Measurements from ENCODE around the gene AOC2. TPM values are rescaled to one million over a fixed set of nuclear protein-coding genes. Genes with fewer than 3 reads are reported as not detected.
"Not testable (repeated sequence)": the region's sequence is repeated elsewhere in the genome, so short reads cannot be mapped to it uniquely, and the experiment has no call there.

Gene AOC2
- total RNA-seq, 4 donors from 2014 or later = 0.70 to 2.3 (median 1.6) TPM; not detected in 1

DNA sequence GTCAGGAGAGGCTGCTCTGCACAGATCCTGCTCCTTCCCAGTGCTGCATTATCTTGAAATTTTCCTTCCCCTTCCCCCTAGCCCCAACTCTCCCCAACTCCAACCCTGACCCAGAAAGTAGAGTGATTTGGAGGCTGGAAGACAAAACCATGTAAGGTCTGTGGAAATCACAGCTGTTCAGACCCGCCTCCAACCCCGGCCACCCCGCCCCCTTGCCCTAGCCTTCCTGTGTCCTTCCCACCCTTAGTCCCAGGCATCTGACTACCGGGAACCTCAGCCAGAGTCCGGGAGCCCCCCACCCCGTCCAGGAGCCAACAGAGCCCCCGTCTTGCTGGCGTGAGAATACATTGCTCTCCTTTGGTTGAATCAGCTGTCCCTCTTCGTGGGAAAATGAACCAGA lies 6.6 kb downstream of the AOC2 start, which contains the start of gene AOC3:
AOC3 (plus strand) TSS at position 246 of the 400 bp plus-strand sequence; CDS start at position 391, 145 bp downstream.
- no peaks in the 10 kb centered on the region for H3K27me3 ChIP-seq
- DNase-seq = peak in 1 of 3 donors; percentile 54
- TF ChIP-seq POLR2A (IDR thresholded peaks at IDR 0.05) = no peak
- TF ChIP-seq, protein P1, sequence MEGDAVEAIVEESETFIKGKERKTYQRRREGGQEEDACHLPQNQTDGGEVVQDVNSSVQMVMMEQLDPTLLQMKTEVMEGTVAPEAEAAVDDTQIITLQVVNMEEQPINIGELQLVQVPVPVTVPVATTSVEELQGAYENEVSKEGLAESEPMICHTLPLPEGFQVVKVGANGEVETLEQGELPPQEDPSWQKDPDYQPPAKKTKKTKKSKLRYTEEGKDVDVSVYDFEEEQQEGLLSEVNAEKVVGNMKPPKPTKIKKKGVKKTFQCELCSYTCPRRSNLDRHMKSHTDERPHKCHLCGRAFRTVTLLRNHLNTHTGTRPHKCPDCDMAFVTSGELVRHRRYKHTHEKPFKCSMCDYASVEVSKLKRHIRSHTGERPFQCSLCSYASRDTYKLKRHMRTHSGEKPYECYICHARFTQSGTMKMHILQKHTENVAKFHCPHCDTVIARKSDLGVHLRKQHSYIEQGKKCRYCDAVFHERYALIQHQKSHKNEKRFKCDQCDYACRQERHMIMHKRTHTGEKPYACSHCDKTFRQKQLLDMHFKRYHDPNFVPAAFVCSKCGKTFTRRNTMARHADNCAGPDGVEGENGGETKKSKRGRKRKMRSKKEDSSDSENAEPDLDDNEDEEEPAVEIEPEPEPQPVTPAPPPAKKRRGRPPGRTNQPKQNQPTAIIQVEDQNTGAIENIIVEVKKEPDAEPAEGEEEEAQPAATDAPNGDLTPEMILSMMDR (IDR thresholded peaks at IDR 0.05) = no peak
- no peaks in the 10 kb centered on the region for H3K9me3 ChIP-seq
- H3K27ac ChIP-seq = peak within 1 kb of the TSS in 3 of 4 donors; percentile 35 to 80 (median 76)
- no peaks in the 10 kb centered on the region for H3K36me3 ChIP-seq
- H3K4me1 ChIP-seq = peaks cover 0 to 22% (median 0%) of the 10 kb centered on the region in 4 donors
- H3K4me3 ChIP-seq = peak within 1 kb of the TSS in 3 of 4 donors; percentile 12 to 43 (median 35)

DNA sequence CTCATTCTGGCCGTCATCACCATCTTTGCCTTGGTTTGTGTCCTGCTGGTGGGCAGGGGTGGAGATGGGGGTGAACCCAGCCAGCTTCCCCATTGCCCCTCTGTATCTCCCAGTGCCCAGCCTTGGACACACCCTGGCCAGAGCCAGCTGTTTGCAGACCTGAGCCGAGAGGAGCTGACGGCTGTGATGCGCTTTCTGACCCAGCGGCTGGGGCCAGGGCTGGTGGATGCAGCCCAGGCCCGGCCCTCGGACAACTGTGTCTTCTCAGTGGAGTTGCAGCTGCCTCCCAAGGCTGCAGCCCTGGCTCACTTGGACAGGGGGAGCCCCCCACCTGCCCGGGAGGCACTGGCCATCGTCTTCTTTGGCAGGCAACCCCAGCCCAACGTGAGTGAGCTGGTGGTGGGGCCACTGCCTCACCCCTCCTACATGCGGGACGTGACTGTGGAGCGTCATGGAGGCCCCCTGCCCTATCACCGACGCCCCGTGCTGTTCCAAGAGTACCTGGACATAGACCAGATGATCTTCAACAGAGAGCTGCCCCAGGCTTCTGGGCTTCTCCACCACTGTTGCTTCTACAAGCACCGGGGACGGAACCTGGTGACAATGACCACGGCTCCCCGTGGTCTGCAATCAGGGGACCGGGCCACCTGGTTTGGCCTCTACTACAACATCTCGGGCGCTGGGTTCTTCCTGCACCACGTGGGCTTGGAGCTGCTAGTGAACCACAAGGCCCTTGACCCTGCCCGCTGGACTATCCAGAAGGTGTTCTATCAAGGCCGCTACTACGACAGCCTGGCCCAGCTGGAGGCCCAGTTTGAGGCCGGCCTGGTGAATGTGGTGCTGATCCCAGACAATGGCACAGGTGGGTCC lies 7.2 kb downstream of the AOC2 start:
- H3K27me3 ChIP-seq, H3K36me3 ChIP-seq, H3K9me3 ChIP-seq: not testable (repeated sequence)
- peaks cover 0 to 22% (median 0%) of the 10 kb centered on the region in 4 donors for H3K4me1 ChIP-seq
- DNase-seq = peak in 1 of 3 donors; percentile 34
- peak overlapping the region in 3 of 4 donors; percentile 12 to 43 (median 35) for H3K4me3 ChIP-seq
- H3K27ac ChIP-seq = peak overlapping the region in 3 of 4 donors; percentile 35 to 80 (median 76)

DNA sequence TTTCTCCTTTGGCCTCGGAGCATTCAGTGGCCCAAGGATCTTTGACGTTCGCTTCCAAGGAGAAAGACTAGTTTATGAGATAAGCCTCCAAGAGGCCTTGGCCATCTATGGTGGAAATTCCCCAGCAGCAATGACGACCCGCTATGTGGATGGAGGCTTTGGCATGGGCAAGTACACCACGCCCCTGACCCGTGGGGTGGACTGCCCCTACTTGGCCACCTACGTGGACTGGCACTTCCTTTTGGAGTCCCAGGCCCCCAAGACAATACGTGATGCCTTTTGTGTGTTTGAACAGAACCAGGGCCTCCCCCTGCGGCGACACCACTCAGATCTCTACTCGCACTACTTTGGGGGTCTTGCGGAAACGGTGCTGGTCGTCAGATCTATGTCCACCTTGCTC lies 8.0 kb downstream of the AOC2 start:
- H3K27ac ChIP-seq = peak overlapping the region; percentile 8 to 76 (median 54)

DNA sequence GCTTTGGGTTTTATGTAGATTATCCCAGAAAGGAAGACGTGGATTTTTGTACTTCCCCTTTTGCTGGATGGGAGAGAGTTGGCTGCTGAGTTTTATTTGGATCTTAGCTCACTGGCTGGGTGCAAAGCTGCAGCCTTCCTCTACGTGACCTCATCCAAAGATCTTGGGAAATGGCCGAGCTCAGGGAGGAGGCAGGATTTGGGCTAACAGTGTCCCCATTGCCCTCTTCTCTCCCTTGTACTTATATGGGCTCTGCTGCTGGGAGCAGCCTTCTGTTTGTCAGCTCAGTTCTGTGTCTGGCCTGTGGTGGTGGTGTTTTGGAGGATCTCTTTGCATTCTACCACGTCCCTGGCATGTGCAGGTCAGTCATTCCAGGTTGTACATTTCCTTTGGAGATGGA lies 8.6 kb downstream of the AOC2 start:
- Histone ChIP-seq H3K9me3 (no peaks in the 10 kb centered on the region), H3K4me3 (peak overlapping the region in 2 of 4 donors; percentile 12 to 43), H3K27ac (peak overlapping the region; percentile 8 to 76 (median 54)), H3K27me3 (no peaks in the 10 kb centered on the region), H3K4me1 (peaks cover 0 to 22% (median 0%) of the 10 kb centered on the region in 4 donors), H3K36me3 (no peaks in the 10 kb centered on the region)
- TF ChIP-seq, protein P1 (IDR thresholded peaks at IDR 0.05) = no peak
- no peak for TF ChIP-seq POLR2A (IDR thresholded peaks at IDR 0.05)
- DNase-seq = no peak

More for the DNA sequence above, 8.0 kb downstream of the AOC2 start:
- Histone ChIP-seq H3K36me3 (no peaks in the 10 kb centered on the region), H3K27me3 (no peaks in the 10 kb centered on the region), H3K9me3 (no peaks in the 10 kb centered on the region), H3K4me1 (peaks cover 0 to 22% (median 0%) of the 10 kb centered on the region in 4 donors), H3K4me3 (peak overlapping the region in 2 of 4 donors; percentile 3 to 43)
- no peak for DNase-seq
- TF ChIP-seq POLR2A (IDR thresholded peaks at IDR 0.05) = no peak
- TF ChIP-seq, protein P1 (IDR thresholded peaks at IDR 0.05) = no peak

DNA sequence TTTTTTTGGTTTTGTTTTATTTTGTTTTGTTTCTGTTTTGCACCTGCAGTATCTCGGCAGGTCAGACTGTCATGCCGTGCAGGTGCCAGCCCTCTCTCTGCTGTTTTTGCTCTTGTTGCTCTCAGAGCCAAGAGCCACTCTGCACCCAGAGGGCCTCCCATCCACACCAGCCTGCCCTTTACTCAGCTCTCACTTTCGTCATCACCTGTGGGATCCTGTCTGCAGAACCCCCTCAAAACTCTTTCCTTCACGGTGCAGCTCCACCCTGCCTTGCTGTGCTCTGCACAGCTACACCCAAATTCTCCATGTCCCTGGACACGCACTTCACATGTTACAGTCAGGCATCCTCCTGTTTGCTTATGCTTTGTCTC lies 9.2 kb downstream of the AOC2 start:
- Histone ChIP-seq H3K4me3 (peak overlapping the region in 1 of 4 donors; percentile 43), H3K9me3 (no peaks in the 10 kb centered on the region), H3K27ac (peak overlapping the region in 2 of 4 donors; percentile 8 to 76), H3K4me1 (peaks cover 0 to 22% (median 0%) of the 10 kb centered on the region in 4 donors), H3K36me3 (no peaks in the 10 kb centered on the region), H3K27me3 (no peaks in the 10 kb centered on the region)
- no peak for DNase-seq
- no peak for TF ChIP-seq POLR2A (IDR thresholded peaks at IDR 0.05)
- TF ChIP-seq, protein P1 (IDR thresholded peaks at IDR 0.05) = no peak
